Measurements from ENCODE around the gene COLEC11.

Gene COLEC11

DNA sequence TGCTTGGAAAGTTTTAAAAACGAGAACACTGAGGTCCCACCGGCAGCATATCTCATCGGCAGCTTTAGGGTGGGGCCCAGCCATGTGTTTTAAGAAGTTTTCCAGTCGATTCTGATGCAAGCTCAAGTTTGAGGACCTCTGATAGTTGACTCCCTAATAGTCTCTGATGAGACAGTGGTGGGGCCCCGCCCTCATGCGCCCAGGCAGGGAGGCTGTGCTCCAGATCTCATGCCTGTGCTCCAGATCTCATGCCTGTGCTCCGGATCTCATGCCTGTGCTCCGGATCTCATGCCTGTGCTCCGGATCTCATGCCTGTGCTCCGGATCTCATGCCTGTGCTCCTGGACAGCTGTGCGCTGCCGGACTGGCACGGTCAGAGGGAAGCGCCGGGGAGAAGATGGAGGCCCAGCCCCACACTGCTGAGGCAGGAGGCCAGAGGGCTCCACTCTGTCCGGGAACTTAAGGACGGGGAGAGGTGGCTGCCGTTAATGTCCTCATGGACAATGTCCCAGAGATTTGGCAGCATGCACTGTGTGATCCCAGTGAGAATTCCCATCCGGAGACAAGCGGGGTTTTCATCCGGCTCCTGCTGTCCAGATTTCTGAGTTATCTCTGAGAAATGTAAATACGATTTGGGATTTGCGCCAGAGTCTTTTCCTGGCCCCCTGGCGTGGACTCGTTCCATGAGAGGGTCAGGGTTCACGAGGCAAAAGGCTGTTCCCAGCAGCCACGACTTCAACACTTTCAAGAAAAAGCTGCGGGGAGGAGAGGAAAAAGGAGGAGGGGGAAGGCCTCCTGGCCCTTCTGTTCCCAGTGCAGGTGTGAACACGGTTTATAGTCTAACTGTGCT lies 9.4 kb upstream of the COLEC11 start:
- DNase-seq, result no peak

DNA sequence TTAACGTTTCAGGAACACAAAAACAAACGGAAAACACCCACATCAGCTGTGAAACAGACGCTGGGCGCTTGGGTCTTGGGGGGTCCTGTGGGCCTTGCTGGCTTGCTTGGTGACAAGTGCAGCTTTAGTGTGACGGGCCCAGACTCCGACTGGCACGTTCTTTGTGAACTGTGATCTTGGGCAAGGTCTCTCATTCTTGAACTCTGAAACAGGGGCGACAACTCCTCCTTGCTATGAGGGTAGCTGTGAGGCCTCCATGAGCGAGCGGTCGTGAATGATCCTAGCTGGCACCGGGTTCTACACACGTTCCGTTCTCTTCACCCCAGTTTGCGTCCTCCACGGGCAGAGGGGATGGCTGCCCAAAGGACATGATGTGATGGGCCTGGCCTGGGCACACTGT lies 8.7 kb upstream of the COLEC11 start:
- DNase-seq, result no peak

DNA sequence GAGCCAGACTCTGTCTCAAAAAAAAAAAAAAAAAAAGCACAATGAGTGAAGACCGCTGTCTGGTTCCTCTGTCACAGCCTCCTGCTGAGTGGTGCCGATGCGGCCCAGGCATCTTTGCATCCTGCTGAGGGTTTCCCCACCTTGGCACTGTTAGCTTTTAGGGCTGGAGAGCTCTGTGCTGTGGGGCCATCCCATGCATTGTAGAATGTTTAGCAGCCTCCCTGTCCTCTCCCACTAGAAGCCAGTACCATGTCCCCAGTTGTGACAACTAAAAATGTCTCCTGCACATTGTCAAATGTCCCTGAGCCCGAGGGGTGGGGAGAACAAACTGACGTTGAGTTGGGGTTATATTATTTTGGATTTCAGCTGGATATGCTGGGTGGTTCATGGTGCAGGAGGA lies 7.9 kb upstream of the COLEC11 start:
- DNase-seq, result no peak

DNA sequence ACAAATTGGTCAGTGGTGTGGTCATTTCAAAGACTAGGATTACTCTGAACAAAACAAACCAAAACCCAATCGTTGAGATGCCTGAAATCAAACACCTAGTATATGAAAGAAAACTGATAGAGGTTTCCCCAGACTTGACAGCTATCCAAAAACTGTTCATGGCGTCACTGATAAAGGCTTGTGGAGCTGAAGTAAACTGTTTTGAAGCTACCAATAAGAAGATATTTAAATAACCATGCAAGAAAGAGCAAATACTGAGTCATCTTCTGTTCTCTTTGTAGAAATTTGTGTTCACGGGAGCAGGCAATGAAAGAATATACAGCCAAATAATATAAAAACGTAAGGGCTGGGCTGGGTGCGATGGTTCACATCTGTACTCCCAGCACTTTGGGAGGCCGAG lies 7.5 kb upstream of the COLEC11 start:
- DNase-seq, result no peak

DNA sequence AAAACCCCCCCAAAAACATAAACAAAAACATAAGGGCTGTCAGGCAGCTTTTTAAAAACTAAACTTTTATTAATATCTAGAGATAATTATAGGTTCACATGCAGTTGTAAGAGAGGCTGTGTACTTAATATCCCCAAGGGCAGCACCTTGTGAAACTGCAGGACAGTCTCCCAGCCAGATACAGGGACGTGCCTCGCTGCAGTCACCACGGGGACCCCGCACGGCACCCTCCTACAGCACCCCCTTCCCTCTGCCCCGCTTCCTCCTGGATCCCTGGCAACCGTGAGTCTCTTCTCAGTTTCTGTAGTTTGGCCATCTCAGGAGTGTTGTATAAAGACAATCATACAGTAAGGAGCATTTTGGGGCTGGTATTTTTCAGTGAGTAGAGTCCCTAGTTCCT lies 6.8 kb upstream of the COLEC11 start:
- no peak for DNase-seq

DNA sequence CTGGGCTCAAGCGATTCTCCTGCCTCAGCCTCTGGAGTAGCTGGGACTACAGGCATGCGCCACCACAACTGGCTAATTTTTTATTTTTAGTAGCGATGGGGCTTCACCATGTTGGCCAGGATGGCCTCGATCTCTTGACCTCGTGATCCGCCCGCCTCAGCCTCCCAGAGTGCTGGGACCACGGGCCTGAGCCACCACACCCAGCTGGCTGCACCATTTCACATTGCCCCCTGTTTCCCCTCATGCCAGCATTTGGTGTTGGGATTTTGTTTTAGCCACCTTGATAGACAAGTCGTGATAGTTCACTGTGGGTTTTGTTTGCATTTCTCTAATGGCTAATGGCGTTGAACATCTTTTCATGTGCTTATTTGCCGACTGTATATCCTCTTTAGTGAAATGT lies 5.8 kb upstream of the COLEC11 start:
- no peak for DNase-seq

DNA sequence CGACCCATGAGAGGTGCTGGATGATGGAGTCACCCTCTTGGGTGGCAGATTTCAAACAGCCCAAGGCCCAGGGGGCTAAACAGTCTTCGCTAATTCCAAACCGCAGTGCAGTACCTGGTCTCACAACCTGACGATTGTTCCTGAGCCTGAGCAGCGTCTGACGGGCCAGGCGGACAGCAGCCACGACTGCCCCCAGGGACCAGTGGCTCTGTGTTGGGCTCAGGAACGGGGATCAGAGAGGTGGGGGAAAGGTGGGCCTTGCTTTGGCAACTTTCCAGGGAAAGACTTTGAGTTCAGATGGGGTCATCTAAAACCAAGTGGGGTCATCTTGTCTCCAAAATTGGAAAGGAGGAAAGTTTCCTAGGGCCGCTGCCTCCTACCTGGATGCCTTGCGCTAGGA lies 492 bp downstream of the COLEC11 start:
- no peak for DNase-seq

DNA sequence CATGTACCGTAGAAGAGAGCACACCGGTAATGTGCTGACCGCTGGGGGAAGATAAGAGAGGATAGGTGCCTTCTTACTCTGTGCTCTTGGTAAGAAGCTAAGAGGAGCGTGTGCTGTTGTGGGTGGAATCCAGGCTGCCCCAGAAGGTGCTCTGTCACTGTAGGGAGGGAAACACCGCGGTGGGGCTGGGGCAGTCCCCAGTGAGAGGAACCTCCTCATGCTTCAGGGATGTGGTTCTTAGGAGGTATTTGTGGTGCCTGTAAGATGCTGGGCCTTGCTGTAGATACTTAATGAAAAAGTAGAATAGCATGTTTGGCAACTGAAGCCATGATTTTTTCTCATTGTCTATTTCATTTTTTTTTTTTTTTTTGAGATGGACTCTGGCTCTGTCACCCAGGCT lies 1.1 kb downstream of the COLEC11 start:
- DNase-seq, result no peak

DNA sequence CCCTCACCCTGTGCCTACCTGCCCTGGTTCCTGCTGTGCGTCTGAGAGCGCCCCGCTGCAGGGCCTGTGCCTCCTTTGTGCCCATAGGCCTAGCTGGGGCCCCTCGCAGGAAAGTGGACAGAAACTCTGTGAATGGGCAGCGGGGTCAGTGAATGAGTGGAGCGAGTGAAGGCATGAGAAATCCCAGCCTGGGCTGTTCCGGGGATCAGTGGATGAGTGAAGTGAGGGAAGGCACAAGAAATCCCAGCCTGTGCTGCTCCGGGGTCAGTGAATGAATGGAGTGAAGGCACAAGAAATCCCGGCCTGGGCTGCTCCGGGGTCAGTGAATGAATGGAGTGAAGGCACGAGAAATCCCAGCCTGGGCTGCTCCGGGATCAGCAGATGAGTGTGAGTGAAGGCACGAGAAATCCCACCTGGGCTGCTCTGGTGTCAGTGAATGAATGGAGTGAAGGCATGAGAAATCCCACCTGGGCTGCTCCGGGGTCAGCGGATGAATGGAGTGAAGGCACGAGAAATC lies 2.0 kb downstream of the COLEC11 start:
- no peak for DNase-seq

DNA sequence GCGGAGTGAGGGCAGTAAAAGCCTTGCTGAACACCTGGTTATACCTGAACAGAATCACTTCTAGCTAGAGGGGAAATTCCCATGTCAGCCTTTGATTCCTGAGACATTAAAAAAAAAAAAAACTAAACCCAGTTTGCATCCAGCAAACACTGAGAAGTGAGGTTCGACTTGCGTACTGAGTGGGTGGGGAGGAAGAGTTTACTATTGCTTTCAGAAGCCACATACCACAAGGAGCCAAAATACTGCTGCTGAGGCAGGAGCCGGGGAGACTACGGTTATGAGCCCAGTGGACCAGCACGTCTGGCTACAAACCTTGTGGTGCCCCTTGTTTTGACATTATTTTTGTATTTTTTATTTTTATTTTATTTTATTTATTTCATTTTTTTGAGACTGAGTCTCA lies 2.7 kb downstream of the COLEC11 start:
- no peak for DNase-seq

DNA sequence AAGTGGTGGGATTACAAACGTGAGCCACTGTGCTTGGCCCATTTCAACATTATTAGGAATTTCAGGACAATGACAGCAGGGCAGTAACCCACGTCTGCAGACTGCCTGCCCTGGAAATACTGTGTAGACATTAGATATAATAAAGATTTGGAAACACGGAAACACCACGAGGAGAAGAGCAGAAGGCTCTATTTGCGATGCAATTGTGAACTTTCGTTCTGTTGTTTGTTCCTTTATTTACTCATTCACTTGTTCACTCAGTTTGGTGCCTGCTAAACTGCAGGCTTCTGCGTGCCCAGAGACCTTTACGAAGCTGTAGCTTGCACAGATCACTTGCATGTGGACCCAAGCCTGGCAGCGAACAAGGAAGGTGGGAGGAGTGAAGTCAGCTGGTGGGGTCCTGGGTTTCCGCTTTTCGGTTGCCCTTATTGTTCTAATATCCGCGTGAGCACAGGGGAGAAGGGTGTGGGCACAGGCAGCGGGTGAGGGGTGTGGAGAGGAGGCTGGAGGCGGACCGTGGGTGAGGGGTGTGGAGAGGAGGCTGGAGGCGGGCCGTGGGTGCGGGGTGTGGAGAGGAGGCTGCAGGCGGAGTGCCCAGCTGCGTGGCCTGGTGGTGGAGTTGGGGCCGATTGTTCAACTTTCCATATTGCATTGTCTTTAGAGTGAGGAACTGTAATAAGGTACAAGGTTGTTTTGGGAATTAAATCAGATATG lies 3.4 kb downstream of the COLEC11 start:
- no peak for DNase-seq

DNA sequence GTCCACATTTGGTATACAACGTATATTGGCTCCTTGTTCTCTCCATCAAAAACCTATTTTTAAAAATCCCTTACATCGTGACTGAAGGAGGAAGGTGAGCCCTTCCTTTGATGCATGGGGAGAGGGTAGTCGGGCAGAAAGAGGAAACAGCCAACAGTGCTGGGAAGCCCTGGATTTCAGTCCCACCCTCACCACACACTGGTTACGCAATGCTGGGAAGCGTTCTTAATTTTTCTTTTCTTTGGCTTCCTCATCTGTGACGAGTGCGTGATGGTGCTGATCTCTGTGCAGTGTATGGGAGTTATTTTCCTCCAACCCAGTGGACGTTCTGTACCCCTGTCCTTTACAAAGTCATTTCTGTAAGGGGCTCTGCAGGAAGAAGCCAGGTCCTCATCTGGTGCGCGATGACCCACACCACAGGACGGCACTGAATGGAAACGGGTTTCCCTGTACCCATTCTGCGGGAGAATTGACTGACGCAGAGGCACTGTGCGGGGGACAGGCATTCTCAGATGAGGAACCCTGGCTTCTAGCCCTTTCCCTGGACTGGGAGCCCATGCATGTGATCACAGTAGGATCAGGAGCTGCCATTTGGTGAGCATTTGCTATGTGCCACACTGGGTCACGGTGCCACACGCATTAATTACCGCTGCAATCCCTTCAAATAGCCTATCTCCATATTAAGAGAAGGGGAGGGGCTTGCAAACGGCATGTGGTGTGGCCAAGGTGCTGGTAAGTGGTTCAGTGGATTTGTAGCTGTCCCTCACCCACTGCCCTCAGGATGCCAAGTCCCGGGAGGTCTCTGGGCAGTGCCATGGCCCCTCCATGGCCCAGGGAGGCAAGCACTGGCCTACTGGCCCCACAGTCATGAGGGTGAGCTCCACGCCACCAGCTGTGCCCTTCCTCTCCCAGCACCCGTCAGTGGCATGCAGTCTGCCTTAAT lies 4.3 kb downstream of the COLEC11 start:
- no peak for DNase-seq

DNA sequence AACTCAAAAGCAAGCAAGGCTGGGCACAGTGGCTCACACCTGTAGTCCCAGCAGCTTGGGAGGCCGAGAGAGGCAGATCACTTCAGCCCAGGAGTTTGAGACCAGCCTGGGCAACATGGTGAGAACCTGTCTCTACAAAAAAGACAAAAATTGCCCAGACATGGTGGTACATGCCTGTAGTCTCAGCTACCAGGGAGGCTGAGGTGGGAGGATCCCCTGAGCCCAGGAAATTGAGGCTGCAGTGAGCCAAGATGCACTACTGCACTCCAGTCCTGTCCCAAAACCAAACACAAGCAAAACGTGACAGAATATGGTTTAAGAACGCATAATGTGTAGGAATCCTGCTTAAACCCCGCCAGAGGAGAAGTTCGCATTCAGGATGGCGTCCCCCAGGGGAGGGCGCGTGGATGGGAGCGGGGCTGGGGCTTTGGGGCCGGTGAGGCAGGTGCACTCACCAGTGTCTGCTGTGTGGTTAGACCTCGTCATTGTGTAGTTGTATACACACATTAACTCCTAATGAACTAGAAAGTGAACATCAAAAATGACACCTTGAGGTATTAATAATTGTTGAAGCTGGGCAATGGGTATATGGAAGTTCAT lies 5.4 kb downstream of the COLEC11 start:
- DNase-seq, result no peak

DNA sequence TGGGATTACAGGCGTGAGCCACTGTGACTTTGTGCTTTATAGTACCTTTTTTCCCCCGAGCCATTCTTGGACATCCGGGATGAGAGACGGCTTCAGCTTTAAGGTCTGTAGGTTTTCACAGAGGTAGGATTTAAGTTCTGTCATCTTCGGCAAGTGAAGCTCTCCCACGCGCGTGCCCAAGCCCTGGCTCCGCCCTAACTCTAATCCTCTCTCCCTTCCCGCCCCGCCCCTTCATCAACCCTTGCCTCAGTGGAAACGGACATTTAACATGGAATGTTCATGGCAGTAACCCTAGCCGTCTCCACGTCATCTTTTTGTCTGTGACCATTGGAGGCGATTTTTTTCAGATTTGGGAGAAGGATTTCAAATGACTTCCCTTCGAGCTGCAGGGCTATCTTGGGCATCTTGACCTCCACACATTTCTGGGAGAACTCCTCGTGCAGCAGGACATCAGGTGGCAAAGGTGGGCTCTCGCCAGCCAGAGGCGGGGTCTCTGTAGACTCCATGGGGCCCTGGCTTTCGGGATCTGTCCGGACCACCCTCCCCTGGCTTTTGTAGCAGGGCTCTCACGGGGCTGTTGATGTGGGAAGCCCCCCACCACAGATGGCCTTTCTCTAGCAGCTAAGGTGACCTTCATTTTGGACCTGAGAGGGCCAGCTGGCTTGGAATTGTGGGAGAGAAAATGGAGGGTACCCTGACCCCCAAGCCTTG lies 6.8 kb downstream of the COLEC11 start:
- DNase-seq, result no peak

DNA sequence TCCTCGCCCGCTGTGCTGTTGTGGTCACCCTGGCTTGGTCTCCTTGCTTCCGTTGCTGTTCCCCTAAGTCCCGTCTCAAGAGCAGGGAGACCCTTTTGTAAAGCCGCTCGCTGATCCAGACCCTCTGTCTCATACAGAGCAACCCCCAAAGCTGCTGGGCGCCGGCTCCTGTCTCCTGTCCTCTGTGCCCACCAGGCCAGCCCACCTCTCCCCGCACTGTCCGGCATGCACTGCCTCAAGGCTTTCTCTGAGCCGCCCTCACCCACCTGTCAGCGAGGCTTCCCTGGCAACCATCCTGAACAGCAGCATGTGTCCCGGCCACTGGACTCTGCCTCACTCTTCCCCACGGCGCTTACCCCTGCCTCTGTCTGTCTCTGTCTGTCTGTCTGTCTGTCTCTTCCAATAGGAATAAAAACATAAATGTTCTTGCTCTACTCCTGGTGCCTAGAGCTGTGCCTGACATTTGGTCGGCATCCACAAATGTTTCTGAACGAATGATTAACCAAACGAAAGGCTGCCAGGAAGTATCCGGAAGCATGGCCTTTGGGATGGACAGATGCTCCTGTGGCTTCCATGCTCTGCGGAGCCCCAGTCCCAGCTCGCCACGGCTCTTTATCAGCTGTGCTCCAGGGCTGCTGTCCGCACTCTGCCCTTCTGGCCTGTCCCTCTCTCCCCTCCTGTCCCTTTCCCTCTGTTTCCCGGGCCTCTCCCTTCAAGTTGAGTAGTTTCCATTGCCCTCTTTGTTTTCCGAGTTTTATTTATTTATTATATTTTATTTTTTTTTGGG lies 7.8 kb downstream of the COLEC11 start:
- DNase-seq, result no peak

DNA sequence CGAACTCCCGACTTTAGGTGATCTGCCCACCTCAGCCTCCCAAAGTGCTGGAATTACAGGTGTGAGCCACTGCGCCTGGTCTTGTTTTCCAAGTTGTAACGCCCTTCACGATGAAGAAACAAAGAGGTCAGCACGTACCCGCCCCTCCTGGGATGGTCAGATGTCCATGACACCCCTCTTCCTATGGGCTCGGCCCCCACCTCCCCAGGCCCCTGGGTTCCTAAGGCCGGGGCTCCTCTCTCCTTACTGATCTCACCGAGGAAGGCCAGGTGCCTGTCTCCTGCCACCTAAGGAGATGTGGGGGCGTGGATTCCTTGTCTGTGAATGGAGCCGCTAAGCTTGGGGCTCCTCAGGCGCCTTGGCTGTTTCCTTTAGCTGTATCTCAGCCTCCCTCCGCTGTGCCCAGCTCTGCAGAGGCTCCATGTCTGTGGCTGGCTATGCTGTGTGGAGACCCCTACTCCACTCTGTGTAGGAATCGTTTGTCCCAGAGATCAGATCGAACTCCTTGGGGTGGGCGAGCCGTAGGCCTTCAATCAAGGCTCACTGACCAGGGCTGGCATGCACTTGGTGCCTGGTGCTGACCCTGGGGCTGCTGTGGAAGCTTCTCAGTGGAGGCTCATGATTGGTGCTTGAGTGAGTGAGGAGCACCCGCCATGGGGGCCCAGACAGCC lies 8.8 kb downstream of the COLEC11 start:
- DNase-seq, result no peak

DNA sequence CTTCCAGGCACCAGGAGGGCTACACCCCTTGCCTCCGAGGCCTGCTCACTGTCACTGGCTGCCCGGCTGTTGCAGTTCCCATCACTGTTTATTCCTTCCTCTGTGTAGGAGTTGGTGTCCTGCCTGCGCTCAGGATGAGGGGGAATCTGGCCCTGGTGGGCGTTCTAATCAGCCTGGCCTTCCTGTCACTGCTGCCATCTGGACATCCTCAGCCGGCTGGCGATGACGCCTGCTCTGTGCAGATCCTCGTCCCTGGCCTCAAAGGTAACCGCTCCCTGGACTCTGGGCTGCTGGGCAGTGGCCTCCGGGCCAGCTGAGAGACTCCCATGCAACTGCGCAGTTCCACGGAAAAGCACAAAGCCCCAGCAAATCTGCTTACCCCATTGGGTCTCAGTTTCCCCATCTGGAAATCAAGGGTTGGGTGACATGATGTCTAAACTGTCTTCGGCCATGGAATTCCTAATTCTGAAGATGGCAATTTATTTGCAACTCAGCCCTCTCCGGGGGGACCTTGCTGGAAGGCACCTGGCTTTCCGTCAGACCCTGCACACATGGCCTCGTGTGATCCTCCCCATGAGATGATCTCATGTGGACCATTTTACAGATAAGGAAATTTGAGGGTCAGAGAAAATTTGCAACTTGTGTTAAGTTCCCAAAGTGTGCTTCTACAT lies 9.4 kb downstream of the COLEC11 start:
- DNase-seq, result no peak

DNA sequence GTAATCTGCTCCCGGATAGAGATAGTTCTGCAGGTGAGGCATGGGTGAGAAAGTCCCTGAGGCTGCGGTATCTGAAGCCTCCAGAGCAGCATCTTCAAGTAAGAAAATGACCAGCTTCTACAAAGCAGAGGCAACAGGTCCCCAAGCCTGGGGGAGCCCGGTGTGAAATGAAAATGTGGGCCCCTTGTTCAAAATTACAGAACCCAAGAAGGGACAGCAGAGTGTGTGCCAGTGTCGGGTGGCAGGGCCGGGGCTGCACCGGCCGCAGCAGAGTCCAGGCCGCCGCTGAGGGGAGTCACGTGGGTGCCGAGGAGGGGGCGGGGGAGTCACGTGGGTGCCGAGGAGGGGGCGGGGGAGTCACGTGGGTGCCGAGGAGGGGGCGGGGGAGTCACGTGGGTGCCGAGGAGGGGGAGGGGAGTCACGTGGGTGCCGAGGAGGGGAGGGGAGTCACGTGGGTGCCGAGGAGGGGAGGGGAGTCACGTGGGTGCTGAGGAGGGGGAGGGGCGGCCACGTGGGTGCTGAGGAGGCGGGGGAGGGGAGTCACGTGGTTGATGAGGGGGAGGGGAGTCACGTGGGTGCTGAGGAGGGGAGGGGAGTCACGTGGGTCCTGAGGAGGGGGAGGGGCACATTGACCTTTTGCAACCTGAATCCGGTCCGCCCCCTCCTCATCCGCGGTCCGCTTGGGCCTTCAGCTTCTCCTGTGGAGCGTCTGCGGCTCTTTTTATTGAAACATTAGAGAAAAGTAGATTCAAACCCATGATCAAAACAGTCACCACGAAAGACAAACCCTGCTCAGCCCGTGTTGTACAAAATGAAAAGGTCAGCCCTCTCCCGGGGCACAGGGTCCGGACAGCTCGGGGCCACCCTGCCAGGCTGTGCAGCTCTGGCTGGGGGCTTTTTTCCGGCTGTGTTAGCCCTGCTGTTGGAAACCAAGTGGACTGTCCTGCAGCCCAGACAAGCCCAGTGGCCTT lies 10.4 kb downstream of the COLEC11 start:
- DNase-seq, result peak in 2 of 4 experiments; percentile 9 to 37

DNA sequence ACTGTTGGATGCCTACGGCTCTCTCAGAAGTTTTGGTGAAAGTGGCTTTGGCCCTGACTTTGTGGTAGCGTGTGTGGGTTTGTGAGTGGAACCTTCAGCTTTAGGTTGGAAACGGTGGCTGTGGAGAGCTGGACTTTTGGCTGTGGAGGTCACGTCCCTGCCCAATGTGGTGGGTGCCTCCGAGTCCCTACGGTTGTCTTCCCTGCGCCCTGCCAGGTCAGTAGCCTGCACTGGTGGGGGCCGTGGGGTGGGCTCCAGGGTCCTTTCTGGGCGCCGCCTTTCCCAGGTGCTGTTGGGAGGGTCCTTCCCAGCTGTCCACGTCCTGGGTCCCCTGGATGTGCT lies 11.1 kb downstream of the COLEC11 start:
- no peak for DNase-seq
